NCI-H82 treated with DMSO at 0.1 percent for 48 hours (cell line): ENCODE measurements around the gene MAMSTR.
"Not testable (repeated sequence)": the region's sequence is repeated elsewhere in the genome, so short reads cannot be mapped to it uniquely, and the experiment has no call there.

Experiments
- DNase-seq: peaks from one replicate; lab custom pipeline; 2025; ENCODE audit not compliant: unreplicated experiment; lab: John Stamatoyannopoulos, UW

MAMSTR gene

GRCh38 chr19:48719263-48720171 lies at the start of gene MAMSTR:
Gene MAMSTR (minus strand): TSS chr19:48719725. CDS start chr19:48719031, 694 bp downstream.
- no peak for DNase-seq

GRCh38 chr19:48768994-48769713 lies 49.6 kb upstream of the MAMSTR start:
- no peak for DNase-seq

- not testable (repeated sequence) for DNase-seq
Measured at GRCh38 chr19:48768171-48768753, 48.7 kb upstream of the MAMSTR start.

- not testable (repeated sequence) for DNase-seq
Measured at GRCh38 chr19:48765816-48766215, 46.3 kb upstream of the MAMSTR start.

- no peak for DNase-seq
Measured at GRCh38 chr19:48760504-48761205, 41.1 kb upstream of the MAMSTR start.

- no peak for DNase-seq
Measured at GRCh38 chr19:48757741-48758144, 38.2 kb upstream of the MAMSTR start.

- DNase-seq: no peak
Measured at GRCh38 chr19:48757089-48757675, 37.7 kb upstream of the MAMSTR start.

GRCh38 chr19:48756686-48757085 lies 37.2 kb upstream of the MAMSTR start:
- no peak for DNase-seq

- no peak for DNase-seq
Measured at GRCh38 chr19:48756212-48756611, 36.7 kb upstream of the MAMSTR start.

GRCh38 chr19:48755787-48756186 lies 36.3 kb upstream of the MAMSTR start:
- DNase-seq: no peak

GRCh38 chr19:48755084-48755641 lies 35.6 kb upstream of the MAMSTR start, which contains the start of gene FGF21:
Gene FGF21 (plus strand): TSS chr19:48755524. CDS start chr19:48756237, 713 bp downstream.
- DNase-seq: no peak

- DNase-seq: no peak
Measured at GRCh38 chr19:48752496-48753365, 33.2 kb upstream of the MAMSTR start, which contains the start of gene FUT1. Gene FUT1 (minus strand): TSS chr19:48752641. CDS start chr19:48751281, 1,360 bp downstream.

- DNase-seq: no peak
Measured at GRCh38 chr19:48751845-48752495, 32.4 kb upstream of the MAMSTR start.

- DNase-seq: no peak
Measured at GRCh38 chr19:48750771-48751504, 31.4 kb upstream of the MAMSTR start.

GRCh38 chr19:48750351-48750750 lies 30.8 kb upstream of the MAMSTR start:
- no peak for DNase-seq

- DNase-seq: no peak
Measured at GRCh38 chr19:48749571-48750198, 30.2 kb upstream of the MAMSTR start.

- DNase-seq: peak; percentile 89
Measured at GRCh38 chr19:48746738-48747575, 27.4 kb upstream of the MAMSTR start, which contains the start of gene IZUMO1. Gene IZUMO1 (minus strand): TSS chr19:48746909. CDS start chr19:48745859, 1,050 bp downstream.
